K562 (cell line): ENCODE results near the gene MC4R. TPM values are rescaled to one million over a fixed set of nuclear protein-coding genes. Genes with fewer than 3 reads are reported as not detected.

Experiments used
- ATAC-seq: fragments of 200-7000 bp; cut with Tn5 transposase; 3 replicates; pipeline ENCODE4 v1.9.1; 2020; ENCODE audit warnings: moderate library complexity
- BruUV-seq: library from RNA; stranded (reverse); fragments of 400-500 nt; replicated peaks from 2 replicates; lab custom pipeline; 2021; lab: Mats Ljungman, UMichigan
- CTCF ChIA-PET: fragments of 300-600 bp; formaldehyde crosslinking; extraction: SDS; loops from one replicate; lab custom pipeline; 2021; ENCODE audit warnings: low intra/inter-chr PET ratio; lab: Yijun Ruan, JAX
- POLR2A ChIA-PET: fragments of 300-600, 350-650 bp; sonication (Branson Sonifier 250); formaldehyde crosslinking; extraction: SDS; loops from one replicate; lab custom pipeline; 2021; ENCODE audit warnings: antibody characterized with exemption, inconsistent platforms; lab: Yijun Ruan, JAX
- DNase-seq, 4 experiments: peaks; one replicate each; pipeline versions ENCODE4 v3.0.0 to v3.0.0-alpha.2; 2011 to 2018; ENCODE audit warnings: low spot score in 3 of 4, mixed read lengths in 3 of 4; ENCODE audit errors: extremely low read depth in 1 of 4
- FAIRE-seq: peaks from 2 replicates; lab custom pipeline; 2011; peaks lifted over from hg19 to GRCh38; lab: Jason Lieb, UNC
- H2AFZ ChIP-seq: 2 replicates; pipeline ENCODE4 v1.6.0; 2011; ENCODE audit warnings: low read depth, low read length, control low read depth, inconsistent platforms
- H3K27ac ChIP-seq: fragments of 200-600 bp; 3 replicates; pipeline ENCODE4 v1.8.0; 2011; ENCODE audit warnings: low read depth, mild to moderate bottlenecking, control low read depth, inconsistent platforms, low read length, moderate library complexity, mixed read lengths; ENCODE audit errors: extremely low read depth
- H3K27me3 ChIP-seq, 2 experiments: fragments of 300-600 bp in 1 of 2; 2 replicates in 1 of 2; 3 replicates in 1 of 2; pipeline versions ENCODE4 v1.6.0 to v1.8.0; 2011; ENCODE audit warnings: inconsistent platforms in 2 of 2, low read length in 2 of 2, mild to moderate bottlenecking in 1 of 2, mixed read lengths in 1 of 2, moderate library complexity in 1 of 2; ENCODE audit not compliant: control insufficient read depth in 2 of 2, insufficient read depth in 2 of 2
- H3K36me3 ChIP-seq: fragments of 300-600 bp; 3 replicates; pipeline ENCODE4 v1.8.0; 2011; ENCODE audit warnings: mild to moderate bottlenecking, low read length, inconsistent platforms; ENCODE audit not compliant: control insufficient read depth, insufficient read depth
- H3K4me1 ChIP-seq, 2 experiments: fragments of 200-600 bp in 1 of 2; replicated peaks in 1 of 2; 2 replicates in 1 of 2; 3 replicates in 1 of 2; pipeline versions ENCODE4 v1.5.1 to v1.8.0; 2011; ENCODE audit warnings: inconsistent platforms in 2 of 2, low read length in 2 of 2, mild to moderate bottlenecking in 1 of 2, mixed read lengths in 1 of 2, moderate library complexity in 1 of 2; ENCODE audit not compliant: control insufficient read depth in 2 of 2, insufficient read depth in 2 of 2
- H3K4me2 ChIP-seq: 2 replicates; pipeline ENCODE4 v1.6.1; 2011; ENCODE audit warnings: low read length, control low read depth, inconsistent platforms, mixed read lengths; ENCODE audit not compliant: insufficient read depth
- H3K4me3 ChIP-seq: fragments of 200-600 bp; sonication (generic), shearing (Covaris generic); 2 replicates; pipeline ENCODE4 v1.5.1; 2016; ENCODE audit warnings: control low read depth, inconsistent platforms
- H3K79me2 ChIP-seq: fragments of 200-600 bp; 3 replicates; pipeline ENCODE4 v1.8.0; 2011; ENCODE audit warnings: low read length, inconsistent platforms; ENCODE audit not compliant: control insufficient read depth, insufficient read depth
- H3K9ac ChIP-seq, 2 experiments: 2 replicates each; pipeline versions ENCODE4 v1.6.0 to v1.6.1; 2011; ENCODE audit warnings: low read depth in 2 of 2, low read length in 2 of 2, control low read depth in 1 of 2, inconsistent platforms in 1 of 2, mild to moderate bottlenecking in 1 of 2, mixed read lengths in 1 of 2; ENCODE audit not compliant: insufficient read depth in 1 of 2
- H3K9me1 ChIP-seq: one replicate; pipeline ENCODE4 v1.6.0; 2011; ENCODE audit warnings: inconsistent platforms, mild to moderate bottlenecking, low read length, moderate library complexity; ENCODE audit not compliant: control insufficient read depth, insufficient read depth
- H3K9me3 ChIP-seq: replicated peaks from 2 replicates; pipeline ENCODE4 v1.5.1; 2011; ENCODE audit warnings: low read depth, low read length, inconsistent platforms; ENCODE audit not compliant: control insufficient read depth, insufficient read depth
- H4K20me1 ChIP-seq: replicated peaks from 2 replicates; pipeline ENCODE4 v1.6.1; 2011; ENCODE audit warnings: low read length, inconsistent platforms, mixed read lengths; ENCODE audit not compliant: control insufficient read depth, insufficient read depth
- ARID2 ChIP-seq: fragments of 450-650 bp; IDR thresholded peaks from 2 replicates; pipeline ENCODE4 v1.6.1; 2017; ENCODE audit warnings: antibody characterized with exemption, mild to moderate bottlenecking
- CHD4 ChIP-seq: fragments of 200-600 bp; sonication (generic); IDR thresholded peaks from 3 replicates; pipeline ENCODE4 v1.6.1; 2012; ENCODE audit warnings: low read depth, mild to moderate bottlenecking, mixed read lengths, low read length, inconsistent platforms; ENCODE audit not compliant: insufficient read depth, insufficient replicate concordance, poor library complexity, severe bottlenecking
- GABPA ChIP-seq: fragments of 200-800 bp; sonication (Bioruptor generic); conservative IDR thresholded peaks from 2 replicates; pipeline ENCODE4 v1.6.1; 2016; ENCODE audit warnings: low read depth, missing genetic modification characterization, missing compliant biosample characterization
- GATA2 ChIP-seq: sonication (generic); formaldehyde crosslinking; IDR thresholded peaks from 2 replicates; pipeline ENCODE4 v1.4.0; 2020; ENCODE audit warnings: mild to moderate bottlenecking, missing genetic modification reagents
- GTF2A2 ChIP-seq: IDR thresholded peaks from 2 replicates; pipeline ENCODE4 v1.6.1; 2016; ENCODE audit warnings: mild to moderate bottlenecking, missing genetic modification characterization, missing compliant biosample characterization
- HDAC8 ChIP-seq: fragments of 450-650 bp; IDR thresholded peaks from 2 replicates; pipeline ENCODE4 v1.6.1; 2016; ENCODE audit warnings: mild to moderate bottlenecking, missing genetic modification characterization, moderate library complexity, missing compliant biosample characterization
- MCM3 ChIP-seq: fragments of 450-650 bp; IDR thresholded peaks from 2 replicates; pipeline ENCODE4 v1.6.1; 2016
- PRMT5 ChIP-seq: sonication (generic); formaldehyde crosslinking; IDR thresholded peaks from 2 replicates; pipeline ENCODE4 v1.5.0; 2020; ENCODE audit warnings: missing genetic modification reagents
- RFX1 ChIP-seq: fragments of 450-650 bp; IDR thresholded peaks from 2 replicates; pipeline ENCODE4 v1.6.1; 2016; ENCODE audit warnings: mild to moderate bottlenecking, moderate library complexity
- ZNF699 ChIP-seq: fragments of 250-450 bp; sonication (Bioruptor Pico); IDR thresholded peaks from 2 replicates; pipeline ENCODE4 v1.8.0; 2021; ENCODE audit warnings: mild to moderate bottlenecking, moderate library complexity; ENCODE audit not compliant: insufficient replicate concordance
- WGBS: fragments of 100-300 bp; shearing (Covaris generic); methylation state at CpG from one replicate; pipeline ENCODE4 v1.1.6; 2016; ENCODE audit warnings: low coverage, mixed read lengths; ENCODE audit not compliant: insufficient coverage; ENCODE audit errors: missing lambda C conversion rate; 5-methylcytosine and 5-hydroxymethylcytosine counted together
- in situ Hi-C: fragments of 300-500 bp; cut with MboI; formaldehyde crosslinking; loops from 4 replicates; pipeline ENCODE4 v1.15.0; 2018; ENCODE audit warnings: inconsistent platforms, mixed read lengths
- intact Hi-C: fragments of 100-400 bp; cut with micrococcal nuclease; formaldehyde crosslinking; loops from 2 replicates; pipeline ENCODE4 v1.14.2; 2022
- polyA plus RNA-seq, 8 experiments: library from polyadenylated mRNA; depleted of rRNA in 4 of 8; stranded (reverse) in 5 of 8; unstranded in 3 of 8; fragments of >200 nt; fragmentation: Nextera tagmentation in 2 of 8; fragmentation: Illumina TruSeq in 1 of 8; extraction: Ambion mirVana in 2 of 8; extraction: Trizol in 1 of 8; gene quantifications; 2 replicates each; pipeline versions ENCODE4 v1.2.1 to v1.2.3, GENCODE V29; 2011 to 2014; ENCODE audit warnings: inconsistent platforms in 1 of 8, missing spikeins in 1 of 8
- total RNA-seq, 7 experiments: library from RNA; depleted of rRNA in 6 of 7; stranded (reverse); fragments of >200 nt in 6 of 7; fragmentation: Illumina TruSeq in 2 of 7; extraction: Trizol in 2 of 7; gene quantifications; 2 replicates each; pipeline versions ENCODE4 v1.2.1 to v1.2.3, GENCODE V29; 2011 to 2021; ENCODE audit warnings: low replicate concordance in 1 of 7
- TF ChIP-seq, protein P1 (sequence below): fragments of 450-650 bp; IDR thresholded peaks from one replicate; pipeline ENCODE4 v1.6.1; 2018; ENCODE audit warnings: mild to moderate bottlenecking, moderate library complexity; ENCODE audit not compliant: partially characterized antibody
- TF ChIP-seq, protein P2 (sequence below): sonication (generic); formaldehyde crosslinking; IDR thresholded peaks from 2 replicates; pipeline ENCODE4 v1.8.1; 2023; ENCODE audit warnings: mild to moderate bottlenecking, missing genetic modification reagents
- TF ChIP-seq, protein P3 (sequence below): fragments of 250-450 bp; sonication (Bioruptor Pico); IDR thresholded peaks from 2 replicates; pipeline ENCODE4 v1.8.0; 2021; ENCODE audit warnings: borderline replicate concordance, mild to moderate bottlenecking, moderate library complexity; ENCODE audit not compliant: poor library complexity, severe bottlenecking
- TF ChIP-seq, protein P4 (sequence below): fragments of 450-650 bp; IDR thresholded peaks from 2 replicates; pipeline ENCODE4 v1.7.1; 2018; ENCODE audit warnings: mild to moderate bottlenecking, low read depth; ENCODE audit not compliant: partially characterized antibody

MC4R gene
- total and polyA plus RNA-seq, 9 of the 15 experiments (the other 6 are each of a cell fraction or from before 2014, with no cell fraction given), result not detected

DNA sequence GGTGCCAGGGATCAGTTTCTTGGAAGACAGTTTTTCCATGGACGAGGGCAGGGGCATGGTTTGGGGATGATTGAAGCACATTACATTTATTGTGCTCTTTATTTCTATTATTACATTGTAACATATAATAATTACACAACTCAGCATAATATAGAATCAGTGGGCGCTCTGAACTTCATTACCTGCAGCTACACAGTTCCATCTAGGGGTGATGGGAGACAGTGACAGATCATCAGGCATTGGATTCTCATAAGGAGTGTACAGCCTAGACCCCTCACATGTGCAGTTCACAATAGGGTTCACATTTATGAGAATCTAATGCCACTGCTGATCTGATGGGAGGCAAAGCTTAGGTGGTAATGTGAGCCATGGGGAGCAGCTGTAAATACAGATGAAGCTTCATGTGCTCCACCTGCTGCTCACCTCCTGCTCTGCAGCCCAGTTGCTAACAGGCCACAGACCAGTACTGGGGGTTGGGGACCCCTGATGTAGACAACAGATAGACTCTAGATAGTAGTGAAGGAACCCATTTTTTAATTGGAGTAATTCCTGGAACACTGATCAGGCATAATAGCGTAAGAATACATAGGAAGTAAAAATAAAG lies 41.5 kb upstream of the MC4R start (continued):
- TF ChIP-seq GTF2A2 (no peak), HDAC8 (no peak)

DNA sequence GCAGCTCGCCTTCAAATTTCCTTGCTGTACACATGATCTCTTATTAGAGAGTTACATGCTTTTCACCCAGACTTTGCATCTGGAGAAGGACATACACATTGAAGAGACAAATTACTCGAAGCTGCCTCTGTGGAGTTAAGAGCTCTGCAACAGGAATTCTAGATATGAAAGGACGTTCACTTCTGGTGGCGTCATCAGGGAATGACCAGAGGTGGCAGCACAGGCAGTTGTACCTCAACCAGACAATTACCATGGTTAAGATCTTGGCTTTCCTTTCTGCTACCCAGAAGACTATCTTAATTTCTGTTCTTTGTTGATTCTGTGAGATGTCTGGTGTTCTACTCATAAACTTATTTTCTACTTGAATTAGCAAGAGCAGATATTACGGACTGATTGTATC lies 39.1 kb upstream of the MC4R start:
- intact Hi-C loops (no loop called here), in situ Hi-C loops (no loop called here)
- no peaks in the 10 kb centered on the region for H3K36me3 ChIP-seq
- no peaks in the 10 kb centered on the region for H3K79me2 ChIP-seq
- DNase-seq, result no peak
- no peak for FAIRE-seq
- no peak overlapping the region for H3K4me2 ChIP-seq
- H3K27ac ChIP-seq, result no peak overlapping the region
- no peaks in the 10 kb centered on the region for H3K9me3 ChIP-seq
- ChIA-PET POLR2A (no interaction called here), CTCF (no interaction called here)
- BruUV-seq, result no TSS peak
- WGBS, result 0% methylated on average over 4 of the region's 5 CpGs
- H3K4me3 ChIP-seq, result no peak overlapping the region
- no peaks in the 10 kb centered on the region for H3K9me1 ChIP-seq
- H3K27me3 ChIP-seq, result no peaks in the 10 kb centered on the region
- H3K9ac ChIP-seq, result no peak overlapping the region
- ATAC-seq, result no peak
- H2AFZ ChIP-seq, result no peak overlapping the region
- no peaks in the 10 kb centered on the region for H3K4me1 ChIP-seq
- H4K20me1 ChIP-seq, result no peaks in the 10 kb centered on the region
- TF ChIP-seq, protein P1, sequence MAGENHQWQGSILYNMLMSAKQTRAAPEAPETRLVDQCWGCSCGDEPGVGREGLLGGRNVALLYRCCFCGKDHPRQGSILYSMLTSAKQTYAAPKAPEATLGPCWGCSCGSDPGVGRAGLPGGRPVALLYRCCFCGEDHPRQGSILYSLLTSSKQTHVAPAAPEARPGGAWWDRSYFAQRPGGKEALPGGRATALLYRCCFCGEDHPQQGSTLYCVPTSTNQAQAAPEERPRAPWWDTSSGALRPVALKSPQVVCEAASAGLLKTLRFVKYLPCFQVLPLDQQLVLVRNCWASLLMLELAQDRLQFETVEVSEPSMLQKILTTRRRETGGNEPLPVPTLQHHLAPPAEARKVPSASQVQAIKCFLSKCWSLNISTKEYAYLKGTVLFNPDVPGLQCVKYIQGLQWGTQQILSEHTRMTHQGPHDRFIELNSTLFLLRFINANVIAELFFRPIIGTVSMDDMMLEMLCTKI, result no peak
- TF ChIP-seq, protein P2, sequence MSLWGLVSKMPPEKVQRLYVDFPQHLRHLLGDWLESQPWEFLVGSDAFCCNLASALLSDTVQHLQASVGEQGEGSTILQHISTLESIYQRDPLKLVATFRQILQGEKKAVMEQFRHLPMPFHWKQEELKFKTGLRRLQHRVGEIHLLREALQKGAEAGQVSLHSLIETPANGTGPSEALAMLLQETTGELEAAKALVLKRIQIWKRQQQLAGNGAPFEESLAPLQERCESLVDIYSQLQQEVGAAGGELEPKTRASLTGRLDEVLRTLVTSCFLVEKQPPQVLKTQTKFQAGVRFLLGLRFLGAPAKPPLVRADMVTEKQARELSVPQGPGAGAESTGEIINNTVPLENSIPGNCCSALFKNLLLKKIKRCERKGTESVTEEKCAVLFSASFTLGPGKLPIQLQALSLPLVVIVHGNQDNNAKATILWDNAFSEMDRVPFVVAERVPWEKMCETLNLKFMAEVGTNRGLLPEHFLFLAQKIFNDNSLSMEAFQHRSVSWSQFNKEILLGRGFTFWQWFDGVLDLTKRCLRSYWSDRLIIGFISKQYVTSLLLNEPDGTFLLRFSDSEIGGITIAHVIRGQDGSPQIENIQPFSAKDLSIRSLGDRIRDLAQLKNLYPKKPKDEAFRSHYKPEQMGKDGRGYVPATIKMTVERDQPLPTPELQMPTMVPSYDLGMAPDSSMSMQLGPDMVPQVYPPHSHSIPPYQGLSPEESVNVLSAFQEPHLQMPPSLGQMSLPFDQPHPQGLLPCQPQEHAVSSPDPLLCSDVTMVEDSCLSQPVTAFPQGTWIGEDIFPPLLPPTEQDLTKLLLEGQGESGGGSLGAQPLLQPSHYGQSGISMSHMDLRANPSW (CRISPR knock-in tag), result no peak
- TF ChIP-seq GATA2 (CRISPR knock-in tag), result no peak
- no peak for TF ChIP-seq ARID2
- no peak for TF ChIP-seq PRMT5 (CRISPR knock-in tag)
- TF ChIP-seq, protein P3, sequence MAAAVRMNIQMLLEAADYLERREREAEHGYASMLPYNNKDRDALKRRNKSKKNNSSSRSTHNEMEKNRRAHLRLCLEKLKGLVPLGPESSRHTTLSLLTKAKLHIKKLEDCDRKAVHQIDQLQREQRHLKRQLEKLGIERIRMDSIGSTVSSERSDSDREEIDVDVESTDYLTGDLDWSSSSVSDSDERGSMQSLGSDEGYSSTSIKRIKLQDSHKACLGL (CRISPR knock-in tag), result no peak
- TF ChIP-seq ZNF699, result no peak
- TF ChIP-seq GABPA, result no peak
- no peak for TF ChIP-seq MCM3
- TF ChIP-seq RFX1, result no peak
- TF ChIP-seq, protein P4, sequence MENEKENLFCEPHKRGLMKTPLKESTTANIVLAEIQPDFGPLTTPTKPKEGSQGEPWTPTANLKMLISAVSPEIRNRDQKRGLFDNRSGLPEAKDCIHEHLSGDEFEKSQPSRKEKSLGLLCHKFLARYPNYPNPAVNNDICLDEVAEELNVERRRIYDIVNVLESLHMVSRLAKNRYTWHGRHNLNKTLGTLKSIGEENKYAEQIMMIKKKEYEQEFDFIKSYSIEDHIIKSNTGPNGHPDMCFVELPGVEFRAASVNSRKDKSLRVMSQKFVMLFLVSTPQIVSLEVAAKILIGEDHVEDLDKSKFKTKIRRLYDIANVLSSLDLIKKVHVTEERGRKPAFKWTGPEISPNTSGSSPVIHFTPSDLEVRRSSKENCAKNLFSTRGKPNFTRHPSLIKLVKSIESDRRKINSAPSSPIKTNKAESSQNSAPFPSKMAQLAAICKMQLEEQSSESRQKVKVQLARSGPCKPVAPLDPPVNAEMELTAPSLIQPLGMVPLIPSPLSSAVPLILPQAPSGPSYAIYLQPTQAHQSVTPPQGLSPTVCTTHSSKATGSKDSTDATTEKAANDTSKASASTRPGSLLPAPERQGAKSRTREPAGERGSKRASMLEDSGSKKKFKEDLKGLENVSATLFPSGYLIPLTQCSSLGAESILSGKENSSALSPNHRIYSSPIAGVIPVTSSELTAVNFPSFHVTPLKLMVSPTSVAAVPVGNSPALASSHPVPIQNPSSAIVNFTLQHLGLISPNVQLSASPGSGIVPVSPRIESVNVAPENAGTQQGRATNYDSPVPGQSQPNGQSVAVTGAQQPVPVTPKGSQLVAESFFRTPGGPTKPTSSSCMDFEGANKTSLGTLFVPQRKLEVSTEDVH, result no peak
- TF ChIP-seq CHD4, result no peak
